OCI-LY3 (cell line): Measurements from ENCODE around the gene ZNF8.
"Not testable (repeated sequence)": the region's sequence is repeated elsewhere in the genome, so short reads cannot be mapped to it uniquely, and the experiment has no call there.

Experiments used
- H2AFZ ChIP-seq: fragments of 200-600, 300-600 bp; shearing (Covaris generic); 2 replicates; pipeline ENCODE4 v1.6.0; 2014; ENCODE audit warnings: antibody characterized with exemption, low read depth, low read length
- H3K27ac ChIP-seq: fragments of 200-600, 300-600 bp; sonication (generic); 2 replicates; pipeline ENCODE4 v1.5.1; 2014; ENCODE audit warnings: mild to moderate bottlenecking, low read length, moderate library complexity, mixed read lengths
- H3K27me3 ChIP-seq: fragments of 200-600, 300-600 bp; sonication (generic); 2 replicates; pipeline ENCODE4 v1.6.1; 2014; ENCODE audit warnings: low read depth, low read length, mixed read lengths
- H3K36me3 ChIP-seq: fragments of 200-600, 300-600 bp; sonication (generic); replicated peaks from 2 replicates; pipeline ENCODE3; 2014; ENCODE audit warnings: low read depth, low read length, mixed read lengths
- H3K4me1 ChIP-seq: fragments of 300-600, 200-600 bp; sonication (generic); 2 replicates; pipeline ENCODE4 v1.6.1; 2014; ENCODE audit warnings: low read length, mixed read lengths
- H3K4me2 ChIP-seq: fragments of 200-600, 300-600 bp; sonication (generic); 2 replicates; pipeline ENCODE4 v1.6.1; 2014; ENCODE audit warnings: low read length, mixed read lengths
- H3K4me3 ChIP-seq: fragments of 300-600, 200-600 bp; sonication (generic); 2 replicates; pipeline ENCODE4 v1.5.1; 2014; ENCODE audit warnings: antibody characterized with exemption, mild to moderate bottlenecking, low read length, moderate library complexity
- H3K79me2 ChIP-seq: fragments of 300-600, 200-600 bp; shearing (Covaris generic); 2 replicates; pipeline ENCODE4 v1.6.1; 2014; ENCODE audit warnings: mild to moderate bottlenecking, low read length, mixed read lengths
- H3K9ac ChIP-seq: fragments of 300-600, 200-600 bp; shearing (Covaris generic); 2 replicates; pipeline ENCODE4 v1.6.0; 2014; ENCODE audit warnings: mild to moderate bottlenecking, low read length, moderate library complexity
- H3K9me3 ChIP-seq: fragments of 200-600, 300-600 bp; shearing (Covaris generic); 2 replicates; pipeline ENCODE4 v1.6.1; 2014; ENCODE audit warnings: low read length, mixed read lengths; ENCODE audit not compliant: insufficient read depth
- H4K20me1 ChIP-seq: fragments of 200-600, 300-600 bp; sonication (generic); 2 replicates; pipeline ENCODE4 v1.6.1; 2016; ENCODE audit warnings: low read length, mixed read lengths; ENCODE audit not compliant: insufficient read depth
- EZH2phosphoT487 ChIP-seq: fragments of 200-600 bp; shearing (Covaris generic); IDR thresholded peaks from 2 replicates; pipeline ENCODE4 v1.6.1; 2018; ENCODE audit warnings: antibody characterized with exemption, mixed run types, low read depth
- TF ChIP-seq, protein P1 (sequence below): fragments of 200-600, 300-600 bp; sonication (generic); IDR thresholded peaks from 2 replicates; pipeline ENCODE4 v1.5.1; 2014; ENCODE audit warnings: antibody characterized with exemption, low read length, low read depth

The ZNF8 gene

DNA sequence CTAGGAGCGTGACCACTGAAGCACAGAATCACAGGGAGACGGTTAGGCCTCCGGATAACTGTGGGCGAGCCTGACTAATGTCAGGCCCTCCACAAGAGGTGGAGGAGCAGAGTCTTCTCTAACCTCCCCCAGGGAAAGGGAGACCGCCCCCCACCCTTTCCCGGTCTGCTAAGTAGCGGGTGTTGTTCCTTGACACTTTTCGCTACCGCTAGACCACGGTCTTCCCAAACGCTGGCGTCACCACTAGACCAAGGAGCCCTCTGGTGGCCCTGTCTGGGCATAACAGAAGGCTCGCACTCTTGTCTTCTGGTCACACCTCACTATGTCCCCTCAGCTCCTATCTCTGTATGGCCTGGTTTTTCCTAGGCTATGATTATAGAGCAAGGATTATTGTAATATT lies 31.9 kb downstream of the ZNF8 start:
- H3K9ac ChIP-seq, H3K4me1 ChIP-seq, H3K27me3 ChIP-seq, H3K27ac ChIP-seq, H4K20me1 ChIP-seq, H3K4me2 ChIP-seq, H3K4me3 ChIP-seq, H2AFZ ChIP-seq, H3K9me3 ChIP-seq: not testable (repeated sequence)
- Histone ChIP-seq H3K36me3 (peaks cover 80% of the 10 kb centered on the region), H3K79me2 (peaks cover 34% of the 10 kb centered on the region)
- TF ChIP-seq, protein P1, sequence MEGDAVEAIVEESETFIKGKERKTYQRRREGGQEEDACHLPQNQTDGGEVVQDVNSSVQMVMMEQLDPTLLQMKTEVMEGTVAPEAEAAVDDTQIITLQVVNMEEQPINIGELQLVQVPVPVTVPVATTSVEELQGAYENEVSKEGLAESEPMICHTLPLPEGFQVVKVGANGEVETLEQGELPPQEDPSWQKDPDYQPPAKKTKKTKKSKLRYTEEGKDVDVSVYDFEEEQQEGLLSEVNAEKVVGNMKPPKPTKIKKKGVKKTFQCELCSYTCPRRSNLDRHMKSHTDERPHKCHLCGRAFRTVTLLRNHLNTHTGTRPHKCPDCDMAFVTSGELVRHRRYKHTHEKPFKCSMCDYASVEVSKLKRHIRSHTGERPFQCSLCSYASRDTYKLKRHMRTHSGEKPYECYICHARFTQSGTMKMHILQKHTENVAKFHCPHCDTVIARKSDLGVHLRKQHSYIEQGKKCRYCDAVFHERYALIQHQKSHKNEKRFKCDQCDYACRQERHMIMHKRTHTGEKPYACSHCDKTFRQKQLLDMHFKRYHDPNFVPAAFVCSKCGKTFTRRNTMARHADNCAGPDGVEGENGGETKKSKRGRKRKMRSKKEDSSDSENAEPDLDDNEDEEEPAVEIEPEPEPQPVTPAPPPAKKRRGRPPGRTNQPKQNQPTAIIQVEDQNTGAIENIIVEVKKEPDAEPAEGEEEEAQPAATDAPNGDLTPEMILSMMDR, result peak; percentile 13

DNA sequence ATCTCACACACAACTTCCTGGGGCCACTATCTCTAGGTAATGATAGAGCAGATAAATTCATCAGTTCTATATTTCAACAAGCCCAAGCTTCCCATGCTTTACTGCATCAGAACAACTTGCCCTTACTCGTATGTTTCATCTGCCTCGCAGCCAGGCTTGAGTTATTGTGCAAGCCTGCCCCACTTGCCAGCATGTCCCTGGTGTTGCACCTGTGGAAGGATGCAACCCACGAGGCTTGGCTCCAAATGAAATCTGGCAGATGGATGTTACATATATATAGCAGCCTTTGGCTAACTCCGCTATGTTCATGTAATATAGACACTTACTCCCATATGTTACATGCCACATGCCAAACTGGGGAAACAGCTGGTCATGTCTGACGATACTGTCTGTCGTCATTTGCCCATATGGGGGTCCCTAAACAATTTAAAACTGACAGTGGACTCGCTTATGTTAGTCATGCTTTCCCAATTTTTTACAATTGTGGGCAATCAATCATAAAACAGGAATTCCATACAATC lies 32.6 kb downstream of the ZNF8 start:
- no peak overlapping the region for H3K9ac ChIP-seq
- no peak overlapping the region for H3K4me2 ChIP-seq
- no peaks in the 10 kb centered on the region for H3K9me3 ChIP-seq
- TF ChIP-seq, protein P1, result no peak
- TF ChIP-seq EZH2phosphoT487, result no peak
- H3K79me2 ChIP-seq, result peaks cover 27% of the 10 kb centered on the region
- no peak overlapping the region for H3K4me3 ChIP-seq
- H3K27ac ChIP-seq, result no peak overlapping the region
- no peaks in the 10 kb centered on the region for H3K27me3 ChIP-seq
- H3K4me1 ChIP-seq, result peaks cover 1% of the 10 kb centered on the region
- no peak overlapping the region for H2AFZ ChIP-seq
- H3K36me3 ChIP-seq, result peaks cover 84% of the 10 kb centered on the region
- H4K20me1 ChIP-seq, result peaks cover 4% of the 10 kb centered on the region

DNA sequence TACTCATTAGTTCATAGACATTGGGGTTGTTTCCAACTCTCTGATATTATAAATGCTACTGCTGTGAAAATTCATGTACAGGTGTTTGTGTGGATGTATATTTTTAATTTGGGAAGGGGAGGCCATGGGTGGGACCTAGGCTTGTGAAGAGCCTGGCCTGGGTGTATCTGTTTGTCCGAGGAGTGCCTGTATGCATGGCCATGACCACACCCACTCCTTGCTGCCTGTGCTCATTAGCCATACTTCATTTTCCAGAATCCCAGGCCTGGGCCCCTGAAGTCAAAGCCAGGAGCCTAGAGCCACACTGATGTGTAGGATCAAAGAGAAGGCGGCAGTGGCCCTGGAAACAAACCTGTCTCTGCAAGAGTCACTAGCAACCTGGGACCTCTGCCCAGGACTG lies 36.8 kb downstream of the ZNF8 start:
- no peak for TF ChIP-seq EZH2phosphoT487
- TF ChIP-seq, protein P1, result no peak
- Histone ChIP-seq H3K27me3 (no peaks in the 10 kb centered on the region), H3K27ac (no peak overlapping the region), H3K36me3 (peaks cover 48% of the 10 kb centered on the region), H3K4me1 (no peaks in the 10 kb centered on the region), H3K9ac (no peak overlapping the region), H3K4me3 (no peak overlapping the region), H3K9me3 (no peaks in the 10 kb centered on the region), H4K20me1 (peaks cover 10% of the 10 kb centered on the region), H3K4me2 (no peak overlapping the region), H3K79me2 (peaks cover 9% of the 10 kb centered on the region), H2AFZ (no peak overlapping the region)

DNA sequence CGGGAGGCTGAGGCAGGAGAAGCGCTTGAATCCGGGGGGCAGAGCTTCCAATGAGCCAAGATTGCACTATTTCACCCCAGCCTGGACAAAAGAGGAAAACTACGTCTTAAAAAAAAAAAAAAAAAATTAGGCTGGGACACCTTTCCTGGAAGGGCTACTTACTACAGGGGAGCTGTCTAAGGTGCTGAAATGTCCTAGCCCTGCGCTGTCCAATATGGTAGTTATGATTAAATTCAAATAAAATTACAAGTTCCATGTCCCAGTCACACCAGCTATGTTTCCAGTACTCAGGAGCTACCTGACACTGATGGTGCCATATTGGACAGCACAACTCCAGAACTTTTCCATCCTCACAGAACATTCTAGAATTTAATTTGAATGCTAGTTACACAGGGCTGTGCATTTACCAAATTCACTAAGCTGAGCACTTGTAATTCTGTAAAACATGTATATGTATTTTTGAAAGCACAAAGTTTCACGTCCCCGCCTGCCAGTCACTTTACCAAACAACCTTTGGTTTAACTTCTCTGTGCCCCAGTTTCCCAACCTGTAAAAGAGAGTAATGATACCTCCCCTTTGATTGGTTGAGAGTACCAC lies 38.8 kb downstream of the ZNF8 start:
- Histone ChIP-seq H3K9ac (no peak overlapping the region), H3K36me3 (peaks cover 35% of the 10 kb centered on the region), H3K79me2 (no peaks in the 10 kb centered on the region), H3K9me3 (no peaks in the 10 kb centered on the region), H4K20me1 (peaks cover 10% of the 10 kb centered on the region), H3K4me1 (no peaks in the 10 kb centered on the region), H3K27ac (no peak overlapping the region), H3K4me3 (no peak overlapping the region), H3K27me3 (no peaks in the 10 kb centered on the region), H3K4me2 (no peak overlapping the region), H2AFZ (no peak overlapping the region)
- TF ChIP-seq, protein P1, result no peak
- no peak for TF ChIP-seq EZH2phosphoT487
